OCI-LY7 (cell line): ENCODE data around the gene ERP27.

ENCODE experiments used
- EZH2phosphoT487 ChIP-seq: fragments of 200-600 bp; sonication (generic); IDR thresholded peaks from 2 replicates; pipeline ENCODE4 v1.6.1; 2018; ENCODE audit warnings: low read depth, borderline replicate concordance, mild to moderate bottlenecking, mixed run types, antibody characterized with exemption, low read length, moderate library complexity, mixed read lengths
- TF ChIP-seq, protein P1 (sequence below): fragments of 200-600 bp; sonication (generic); conservative IDR thresholded peaks from 2 replicates; pipeline ENCODE4 v1.5.1; 2014; ENCODE audit warnings: mild to moderate bottlenecking, antibody characterized with exemption, low read length, moderate library complexity, mixed read lengths

GRCh38 chr12:14931791-14932560 is 6.4 kb downstream of the ERP27 start:
- TF ChIP-seq, protein P1, sequence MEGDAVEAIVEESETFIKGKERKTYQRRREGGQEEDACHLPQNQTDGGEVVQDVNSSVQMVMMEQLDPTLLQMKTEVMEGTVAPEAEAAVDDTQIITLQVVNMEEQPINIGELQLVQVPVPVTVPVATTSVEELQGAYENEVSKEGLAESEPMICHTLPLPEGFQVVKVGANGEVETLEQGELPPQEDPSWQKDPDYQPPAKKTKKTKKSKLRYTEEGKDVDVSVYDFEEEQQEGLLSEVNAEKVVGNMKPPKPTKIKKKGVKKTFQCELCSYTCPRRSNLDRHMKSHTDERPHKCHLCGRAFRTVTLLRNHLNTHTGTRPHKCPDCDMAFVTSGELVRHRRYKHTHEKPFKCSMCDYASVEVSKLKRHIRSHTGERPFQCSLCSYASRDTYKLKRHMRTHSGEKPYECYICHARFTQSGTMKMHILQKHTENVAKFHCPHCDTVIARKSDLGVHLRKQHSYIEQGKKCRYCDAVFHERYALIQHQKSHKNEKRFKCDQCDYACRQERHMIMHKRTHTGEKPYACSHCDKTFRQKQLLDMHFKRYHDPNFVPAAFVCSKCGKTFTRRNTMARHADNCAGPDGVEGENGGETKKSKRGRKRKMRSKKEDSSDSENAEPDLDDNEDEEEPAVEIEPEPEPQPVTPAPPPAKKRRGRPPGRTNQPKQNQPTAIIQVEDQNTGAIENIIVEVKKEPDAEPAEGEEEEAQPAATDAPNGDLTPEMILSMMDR, result no peak
- no peak for TF ChIP-seq EZH2phosphoT487
